B cell (primary cell): ENCODE measurements around the gene PLEKHJ1. TPM values are rescaled to one million over a fixed set of nuclear protein-coding genes. Genes with fewer than 3 reads are reported as not detected.
A peak's percentile ranks its signal among the peaks of the same experiment; 100 is the strongest.

Source experiments
- ATAC-seq: fragments of 200-7000 bp; cut with Tn5 transposase; one replicate; pipeline ENCODE4 v1.10.0; 2021; ENCODE audit warnings: low read depth, mild to moderate bottlenecking, moderate number of reproducible peaks, moderate library complexity
- CTCF ChIA-PET: fragments of 350-600 bp; sonication (Branson Sonifier 250); formaldehyde crosslinking; loops from one replicate; lab custom pipeline; 2021; ENCODE audit warnings: antibody characterized with exemption, inconsistent platforms; lab: Charles Lee
- POLR2A ChIA-PET: fragments of 350-600 bp; sonication (Branson Sonifier 250); formaldehyde crosslinking; loops from one replicate; lab custom pipeline; 2021; ENCODE audit warnings: antibody characterized with exemption; lab: Charles Lee
- DNase-seq: peaks from one replicate; pipeline ENCODE4 v3.0.0; 2013
- H2AFZ ChIP-seq: 2 replicates; pipeline ENCODE4 v1.6.1; 2012; ENCODE audit warnings: mild to moderate bottlenecking, low read depth, low read length; ENCODE audit not compliant: insufficient read depth, poor library complexity, severe bottlenecking
- H3K27ac ChIP-seq, 2 donors: 1 replicate in 1 of 2; 2 replicates in 1 of 2; pipeline ENCODE4 v1.5.1; 2012 to 2013; ENCODE audit warnings: low read length in 2 of 2, mild to moderate bottlenecking in 2 of 2, moderate library complexity in 1 of 2
- H3K27me3 ChIP-seq, 4 experiments: fragments of 200-600 bp in 1 of 4; sonication (generic) in 1 of 4; replicated peaks in 1 of 4; 1 replicate in 2 of 4; 2 replicates in 2 of 4; pipeline versions ENCODE4 v1.6.1 to v1.7.0; 2013 to 2016; ENCODE audit warnings: low read length in 3 of 4, mild to moderate bottlenecking in 2 of 4, mixed read lengths in 1 of 4, moderate library complexity in 1 of 4; ENCODE audit not compliant: insufficient read depth in 4 of 4, control insufficient read depth in 3 of 4; ENCODE audit errors: control extremely low read depth in 1 of 4
- H3K36me3 ChIP-seq, 2 experiments: replicated peaks in 1 of 2; 1 replicate in 1 of 2; 2 replicates in 1 of 2; pipeline versions ENCODE4 v1.6.1 to v1.7.1; 2013; ENCODE audit warnings: low read length in 1 of 2; ENCODE audit not compliant: insufficient read depth in 2 of 2, control insufficient read depth in 1 of 2; ENCODE audit errors: control extremely low read depth in 1 of 2, extremely low read depth in 1 of 2
- H3K4me1 ChIP-seq, 2 donors: fragments of 200-600 bp in 1 of 2; sonication (generic) in 1 of 2; 1 replicate in 1 of 2; 2 replicates in 1 of 2; pipeline versions ENCODE4 v1.5.1 to v1.6.1; 2013 to 2017; ENCODE audit warnings: low read length in 2 of 2; ENCODE audit not compliant: control insufficient read depth in 2 of 2, insufficient read depth in 2 of 2
- H3K4me2 ChIP-seq: replicated peaks from 2 replicates; pipeline ENCODE3; 2012; ENCODE audit warnings: mild to moderate bottlenecking, low read depth, low read length; ENCODE audit not compliant: poor library complexity, severe bottlenecking
- H3K4me3 ChIP-seq, 5 experiments: fragments of 200-600 bp in 1 of 5; sonication (generic) in 1 of 5; 1 replicate in 3 of 5; 2 replicates in 2 of 5; pipeline versions ENCODE4 v1.5.1 to v1.7.0; 2011 to 2016; ENCODE audit warnings: low read length in 4 of 5, mild to moderate bottlenecking in 4 of 5, low read depth in 2 of 5, control low read depth in 1 of 5, moderate library complexity in 1 of 5; ENCODE audit not compliant: insufficient read depth in 1 of 5; ENCODE audit errors: control extremely low read depth in 1 of 5, extremely low read depth in 1 of 5
- H3K79me2 ChIP-seq: fragments of 200-600 bp; sonication (generic); one replicate; pipeline ENCODE4 v1.6.0; 2016; ENCODE audit warnings: low read length; ENCODE audit not compliant: control insufficient read depth, insufficient read depth
- H3K9ac ChIP-seq: fragments of 200-600 bp; sonication (generic); 2 replicates; pipeline ENCODE4 v1.6.1; 2017; ENCODE audit warnings: mild to moderate bottlenecking, low read length, moderate library complexity
- H3K9me3 ChIP-seq, 3 donors: one replicate each; pipeline versions ENCODE4 v1.6.1 to v1.7.1; 2013; ENCODE audit warnings: low read length in 2 of 3; ENCODE audit not compliant: control insufficient read depth in 2 of 3, insufficient read depth in 1 of 3; ENCODE audit errors: control extremely low read depth in 1 of 3
- H4K20me1 ChIP-seq: 2 replicates; pipeline ENCODE4 v1.6.0; 2012; ENCODE audit warnings: mild to moderate bottlenecking, low read length; ENCODE audit not compliant: insufficient read depth, control insufficient read depth, poor library complexity, severe bottlenecking
- H3K27ac Mint-ChIP-seq: one replicate; pipeline ENCODE4 v1.8.0; 2021; ENCODE audit warnings: mixed read lengths
- H3K27me3 Mint-ChIP-seq: one replicate; pipeline ENCODE4 v1.8.0; 2021; ENCODE audit warnings: mixed read lengths
- H3K4me1 Mint-ChIP-seq: one replicate; pipeline ENCODE4 v1.8.0; 2021; ENCODE audit warnings: mixed read lengths
- H3K4me3 Mint-ChIP-seq: one replicate; pipeline ENCODE4 v1.8.0; 2021; ENCODE audit warnings: mixed read lengths
- H3K9me3 Mint-ChIP-seq: one replicate; pipeline ENCODE4 v1.8.0; 2022; ENCODE audit warnings: mixed read lengths; ENCODE audit not compliant: insufficient read depth
- CTCF ChIP-seq: fragments of 200-600 bp; IDR thresholded peaks from one replicate; pipeline ENCODE4 v1.8.0; 2022; ENCODE audit warnings: antibody characterized with exemption, mild to moderate bottlenecking
- EZH2 ChIP-seq: IDR thresholded peaks from 2 replicates; pipeline ENCODE4 v1.6.1; 2012; ENCODE audit warnings: borderline replicate concordance, low read depth, mild to moderate bottlenecking, moderate library complexity, low read length; ENCODE audit not compliant: insufficient read depth, poor library complexity, severe bottlenecking
- WGBS: methylation state at CpG from one replicate; pipeline ENCODE4 v1.1.5; 2013; ENCODE audit warnings: missing lambda C conversion rate; ENCODE audit not compliant: insufficient coverage; 5-methylcytosine and 5-hydroxymethylcytosine counted together
- intact Hi-C: fragments of 100-400 bp; cut with micrococcal nuclease; formaldehyde crosslinking; loops from one replicate; pipeline ENCODE4 v1.10.0; 2022
- polyA plus RNA-seq: library from polyadenylated mRNA; depleted of rRNA; stranded (reverse); fragments of >200 nt; gene quantifications from 2 replicates; pipeline ENCODE4 v1.2.3, GENCODE V29; 2012
- total RNA-seq, 2 donors: library from RNA; stranded (reverse); fragments of 120-200 nt in 1 of 2; gene quantifications; 1 replicate in 1 of 2; 2 replicates in 1 of 2; pipeline versions ENCODE4 v1.2.3 to v1.2.4, GENCODE V29; 2013 to 2022

Gene PLEKHJ1
- total and polyA plus RNA-seq, 2 donors (not counting 1 experiment from before 2014, with no cell fraction given): 86.7 to 117 TPM

- DNase-seq (no peak), ATAC-seq (no peak)
- H3K9me3 Mint-ChIP-seq: no peaks in the 10 kb centered on the region
- H3K9ac ChIP-seq: peak overlapping the region; percentile 75
- POLR2A ChIA-PET: interaction anchor here (1.4 to 10.8 kb wide), 4 partner anchors 8 to 47 kb away, joined by 3 to 134 read pairs (median 9); partner anchors contain the start of gene JSRP1
- H3K4me3 ChIP-seq: peak overlapping the region; percentile 50 to 100 (median 67)
- peak overlapping the region; percentile 97 for H3K27ac Mint-ChIP-seq
- peak overlapping the region; percentile 29 to 53 for H3K27ac ChIP-seq
- H3K4me1 Mint-ChIP-seq: peaks cover 49% of the 10 kb centered on the region
- intact Hi-C loops: loop anchor here (1.0 to 10.0 kb wide), 4 partner anchors 11 to 407 kb away; partner anchors contain the start of genes KLF16, PLEKHJ1 and SF3A2
- no peaks in the 10 kb centered on the region for H3K27me3 ChIP-seq
- peak overlapping the region; percentile 89 for H3K4me3 Mint-ChIP-seq
- peak overlapping the region; percentile 99 for H3K4me2 ChIP-seq
- H2AFZ ChIP-seq: peak overlapping the region; percentile 42
- peaks cover 51 to 66% of the 10 kb centered on the region in 2 donors for H3K4me1 ChIP-seq
- H3K79me2 ChIP-seq: peaks cover 63% of the 10 kb centered on the region
- WGBS: under 1% methylated on average over 17 of the region's 19 CpGs
- TF ChIP-seq EZH2: no peak
- TF ChIP-seq CTCF: no peak
- H3K9me3 ChIP-seq: peaks cover 0 to 4% (median 0%) of the 10 kb centered on the region in 3 donors
- CTCF ChIA-PET: no interaction called here
- peaks cover 0 to 25% of the 10 kb centered on the region in 2 experiments for H3K36me3 ChIP-seq
- H3K27me3 Mint-ChIP-seq: no peaks in the 10 kb centered on the region
- H4K20me1 ChIP-seq: peaks cover 45% of the 10 kb centered on the region
Observed at GRCh38 chr19:2268861-2269243, 32.7 kb upstream of the PLEKHJ1 start.

DNA sequence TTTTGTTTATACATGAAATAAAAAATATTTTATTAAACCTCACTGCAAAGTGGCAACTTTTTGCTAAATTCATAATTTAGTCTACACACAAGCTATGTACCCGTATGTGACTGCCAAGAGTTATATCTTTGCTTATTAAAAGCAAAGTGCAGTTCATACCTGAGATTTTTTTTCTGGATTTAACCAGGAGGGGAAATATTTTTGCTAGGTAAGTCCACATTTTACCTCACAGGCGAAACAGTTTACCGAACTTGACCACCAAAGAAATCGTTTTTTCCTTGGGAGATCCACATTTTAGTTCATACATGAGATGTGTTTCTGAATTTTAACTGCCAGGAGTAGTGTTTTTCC is 32.3 kb upstream of the PLEKHJ1 start:
- no CpG with 5 or more reads among the region's 4 CpGs for WGBS
- Mint-ChIP-seq H3K9me3 (no peaks in the 10 kb centered on the region), H3K4me3 (peak overlapping the region; percentile 89), H3K27me3 (no peaks in the 10 kb centered on the region), H3K27ac (peak overlapping the region; percentile 55), H3K4me1 (peaks cover 47% of the 10 kb centered on the region)
- intact Hi-C loops: loop anchor here (5.0 to 10.0 kb wide), 2 partner anchors 356 to 406 kb away; partner anchors contain the start of gene KLF16
- DNase-seq (no peak), ATAC-seq (no peak)
- ChIA-PET POLR2A (interaction anchor here (1.4 to 10.8 kb wide), 3 partner anchors 13 to 47 kb away, joined by 3 to 134 read pairs (median 5); partner anchors contain the start of gene JSRP1), CTCF (no interaction called here)
- H4K20me1 ChIP-seq: peaks cover 41% of the 10 kb centered on the region
- no peak overlapping the region for H2AFZ ChIP-seq
- peaks cover 62% of the 10 kb centered on the region for H3K79me2 ChIP-seq
- peak overlapping the region; percentile 75 for H3K9ac ChIP-seq
- peaks cover 0 to 23% of the 10 kb centered on the region in 2 experiments for H3K36me3 ChIP-seq
- TF ChIP-seq CTCF: no peak
- TF ChIP-seq EZH2: no peak
- peaks cover 51 to 66% of the 10 kb centered on the region in 2 donors for H3K4me1 ChIP-seq
- H3K4me2 ChIP-seq: peak overlapping the region; percentile 99
- H3K27ac ChIP-seq: no peak overlapping the region
- H3K4me3 ChIP-seq: peak overlapping the region in 4 of 5 experiments; percentile 50 to 100 (median 66)
- H3K9me3 ChIP-seq: peaks cover 0 to 7% (median 0%) of the 10 kb centered on the region in 3 donors
- H3K27me3 ChIP-seq: no peaks in the 10 kb centered on the region
